GM23338 (cell line): ENCODE measurements around the gene SH3BP5. TPM values are rescaled to one million over a fixed set of nuclear protein-coding genes. Genes with fewer than 3 reads are reported as not detected.

ENCODE experiments used
- ETS1 ChIP-seq: IDR thresholded peaks from 2 replicates; pipeline ENCODE4 v1.6.1; 2016; ENCODE audit warnings: antibody characterized with exemption
- EZH2 ChIP-seq: fragments of 200-600 bp; sonication (generic); IDR thresholded peaks from one replicate; pipeline ENCODE4 v1.8.0; 2017; ENCODE audit warnings: antibody characterized with exemption, mild to moderate bottlenecking, low read depth; ENCODE audit not compliant: unreplicated experiment
- EZH2phosphoT487 ChIP-seq: fragments of 200-600 bp; sonication (generic); IDR thresholded peaks from one replicate; pipeline ENCODE4 v1.8.1; 2018; ENCODE audit warnings: antibody characterized with exemption; ENCODE audit not compliant: unreplicated experiment
- NANOG ChIP-seq: IDR thresholded peaks from 2 replicates; pipeline ENCODE4 v1.6.1; 2016; ENCODE audit warnings: antibody characterized with exemption, borderline replicate concordance
- POLR2AphosphoS5 ChIP-seq: IDR thresholded peaks from 2 replicates; pipeline ENCODE4 v1.6.1; 2016; ENCODE audit warnings: antibody characterized with exemption, low read depth
- ZNF114 ChIP-seq: fragments of 250-450 bp; sonication (Bioruptor Pico); IDR thresholded peaks from 2 replicates; pipeline ENCODE4 v1.5.0; 2020; ENCODE audit warnings: mild to moderate bottlenecking, moderate library complexity
- polyA plus RNA-seq: library from polyadenylated mRNA; unstranded; fragments of >200 nt; fragmentation: Nextera tagmentation; extraction: Ambion mirVana; gene quantifications from 2 replicates; pipeline ENCODE4 v1.2.1, GENCODE V29; 2016
- total RNA-seq: library from RNA; depleted of rRNA; stranded (reverse); fragments of >200 nt; shearing (Covaris generic); gene quantifications from 2 replicates; pipeline ENCODE4 v1.2.3, GENCODE V29; 2014
- TF ChIP-seq, protein P1 (sequence below): fragments of 250-450 bp; sonication (Bioruptor Pico); IDR thresholded peaks from 2 replicates; pipeline ENCODE4 v1.5.0; 2020; ENCODE audit warnings: mild to moderate bottlenecking, moderate library complexity

The SH3BP5 gene
- total and polyA plus RNA-seq, 2 experiments from 2014 or later = 5.8 to 9.1 TPM

DNA sequence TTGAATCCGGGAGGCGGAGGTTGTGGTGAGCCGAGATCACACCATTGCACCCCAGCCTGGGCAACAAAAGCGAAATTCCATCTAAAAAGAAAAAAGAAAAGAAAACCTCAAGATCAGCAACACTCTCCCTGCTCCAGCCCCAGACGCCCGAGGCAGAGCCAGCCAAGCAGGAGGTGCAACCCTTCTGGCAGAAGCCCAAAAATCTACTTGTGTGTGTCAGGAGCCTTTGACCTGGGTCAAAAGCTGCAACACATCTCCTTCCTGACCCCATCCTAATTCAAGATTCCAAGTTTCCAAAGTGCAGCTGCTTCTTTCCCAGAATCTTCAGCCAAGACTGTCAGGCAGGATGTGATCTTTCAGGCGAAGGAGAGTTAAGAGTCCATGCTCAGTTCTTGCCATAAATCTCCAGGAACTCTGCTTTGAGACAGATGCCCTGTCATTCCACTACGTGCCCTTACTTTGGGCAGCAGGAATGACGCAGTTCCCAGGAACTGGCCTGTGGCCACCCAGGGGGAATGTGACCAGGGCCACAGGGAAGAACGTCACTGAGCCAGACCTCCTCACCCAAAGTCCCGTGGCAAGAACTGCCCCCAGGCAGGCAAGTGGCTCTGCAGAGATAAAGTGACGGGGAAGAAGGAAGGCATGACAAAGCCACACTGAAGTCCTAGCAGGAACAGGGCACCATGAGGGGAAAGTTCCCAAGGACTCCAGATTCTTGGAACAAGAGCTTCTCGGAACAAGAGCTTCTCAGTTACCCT lies 39.4 kb downstream of the SH3BP5 start (continued):
- TF ChIP-seq ETS1 (no peak), ZNF114 (no peak), POLR2AphosphoS5 (no peak), EZH2 (no peak), NANOG (no peak), EZH2phosphoT487 (no peak)
- TF ChIP-seq, protein P1, sequence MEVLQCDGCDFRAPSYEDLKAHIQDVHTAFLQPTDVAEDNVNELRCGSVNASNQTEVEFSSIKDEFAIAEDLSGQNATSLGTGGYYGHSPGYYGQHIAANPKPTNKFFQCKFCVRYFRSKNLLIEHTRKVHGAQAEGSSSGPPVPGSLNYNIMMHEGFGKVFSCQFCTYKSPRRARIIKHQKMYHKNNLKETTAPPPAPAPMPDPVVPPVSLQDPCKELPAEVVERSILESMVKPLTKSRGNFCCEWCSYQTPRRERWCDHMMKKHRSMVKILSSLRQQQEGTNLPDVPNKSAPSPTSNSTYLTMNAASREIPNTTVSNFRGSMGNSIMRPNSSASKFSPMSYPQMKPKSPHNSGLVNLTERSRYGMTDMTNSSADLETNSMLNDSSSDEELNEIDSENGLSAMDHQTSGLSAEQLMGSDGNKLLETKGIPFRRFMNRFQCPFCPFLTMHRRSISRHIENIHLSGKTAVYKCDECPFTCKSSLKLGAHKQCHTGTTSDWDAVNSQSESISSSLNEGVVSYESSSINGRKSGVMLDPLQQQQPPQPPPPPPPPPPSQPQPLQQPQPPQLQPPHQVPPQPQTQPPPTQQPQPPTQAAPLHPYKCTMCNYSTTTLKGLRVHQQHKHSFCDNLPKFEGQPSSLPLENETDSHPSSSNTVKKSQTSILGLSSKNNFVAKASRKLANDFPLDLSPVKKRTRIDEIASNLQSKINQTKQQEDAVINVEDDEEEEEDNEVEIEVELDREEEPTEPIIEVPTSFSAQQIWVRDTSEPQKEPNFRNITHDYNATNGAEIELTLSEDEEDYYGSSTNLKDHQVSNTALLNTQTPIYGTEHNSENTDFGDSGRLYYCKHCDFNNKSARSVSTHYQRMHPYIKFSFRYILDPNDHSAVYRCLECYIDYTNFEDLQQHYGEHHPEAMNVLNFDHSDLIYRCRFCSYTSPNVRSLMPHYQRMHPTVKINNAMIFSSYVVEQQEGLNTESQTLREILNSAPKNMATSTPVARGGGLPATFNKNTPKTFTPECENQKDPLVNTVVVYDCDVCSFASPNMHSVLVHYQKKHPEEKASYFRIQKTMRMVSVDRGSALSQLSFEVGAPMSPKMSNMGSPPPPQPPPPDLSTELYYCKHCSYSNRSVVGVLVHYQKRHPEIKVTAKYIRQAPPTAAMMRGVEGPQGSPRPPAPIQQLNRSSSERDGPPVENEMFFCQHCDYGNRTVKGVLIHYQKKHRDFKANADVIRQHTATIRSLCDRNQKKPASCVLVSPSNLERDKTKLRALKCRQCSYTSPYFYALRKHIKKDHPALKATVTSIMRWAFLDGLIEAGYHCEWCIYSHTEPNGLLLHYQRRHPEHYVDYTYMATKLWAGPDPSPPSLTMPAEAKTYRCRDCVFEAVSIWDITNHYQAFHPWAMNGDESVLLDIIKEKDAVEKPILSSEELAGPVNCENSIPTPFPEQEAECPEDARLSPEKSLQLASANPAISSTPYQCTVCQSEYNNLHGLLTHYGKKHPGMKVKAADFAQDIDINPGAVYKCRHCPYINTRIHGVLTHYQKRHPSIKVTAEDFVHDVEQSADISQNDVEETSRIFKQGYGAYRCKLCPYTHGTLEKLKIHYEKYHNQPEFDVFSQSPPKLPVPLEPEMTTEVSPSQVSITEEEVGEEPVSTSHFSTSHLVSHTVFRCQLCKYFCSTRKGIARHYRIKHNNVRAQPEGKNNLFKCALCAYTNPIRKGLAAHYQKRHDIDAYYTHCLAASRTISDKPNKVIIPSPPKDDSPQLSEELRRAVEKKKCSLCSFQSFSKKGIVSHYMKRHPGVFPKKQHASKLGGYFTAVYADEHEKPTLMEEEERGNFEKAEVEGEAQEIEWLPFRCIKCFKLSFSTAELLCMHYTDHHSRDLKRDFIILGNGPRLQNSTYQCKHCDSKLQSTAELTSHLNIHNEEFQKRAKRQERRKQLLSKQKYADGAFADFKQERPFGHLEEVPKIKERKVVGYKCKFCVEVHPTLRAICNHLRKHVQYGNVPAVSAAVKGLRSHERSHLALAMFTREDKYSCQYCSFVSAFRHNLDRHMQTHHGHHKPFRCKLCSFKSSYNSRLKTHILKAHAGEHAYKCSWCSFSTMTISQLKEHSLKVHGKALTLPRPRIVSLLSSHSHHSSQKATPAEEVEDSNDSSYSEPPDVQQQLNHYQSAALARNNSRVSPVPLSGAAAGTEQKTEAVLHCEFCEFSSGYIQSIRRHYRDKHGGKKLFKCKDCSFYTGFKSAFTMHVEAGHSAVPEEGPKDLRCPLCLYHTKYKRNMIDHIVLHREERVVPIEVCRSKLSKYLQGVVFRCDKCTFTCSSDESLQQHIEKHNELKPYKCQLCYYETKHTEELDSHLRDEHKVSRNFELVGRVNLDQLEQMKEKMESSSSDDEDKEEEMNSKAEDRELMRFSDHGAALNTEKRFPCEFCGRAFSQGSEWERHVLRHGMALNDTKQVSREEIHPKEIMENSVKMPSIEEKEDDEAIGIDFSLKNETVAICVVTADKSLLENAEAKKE (CRISPR knock-in tag) = no peak
